Endothelial cell of umbilical vein (primary cell): ENCODE results near the gene ANKLE2. TPM values are rescaled to one million over a fixed set of nuclear protein-coding genes. Genes with fewer than 3 reads are reported as not detected.

ENCODE experiments used
- BruUV-seq: library from RNA; stranded (reverse); fragments of 400-500 nt; replicated peaks from 2 replicates; lab custom pipeline; 2021; lab: Mats Ljungman, UMichigan
- CTCF ChIA-PET: fragments of 300-600, 350-600 bp; sonication (Branson Sonifier 250); formaldehyde crosslinking; loops from one replicate; lab custom pipeline; 2021; ENCODE audit warnings: antibody characterized with exemption, inconsistent platforms; lab: Charles Lee
- POLR2A ChIA-PET: fragments of 300-600, 350-600 bp; sonication (Branson Sonifier 250); formaldehyde crosslinking; loops from one replicate; lab custom pipeline; 2021; ENCODE audit warnings: antibody characterized with exemption, inconsistent platforms; lab: Charles Lee
- DNase-seq: peaks from one replicate; pipeline ENCODE4 v3.0.0-alpha.2; 2011; ENCODE audit warnings: low read depth, low spot score
- FAIRE-seq: peaks from 2 replicates; lab custom pipeline; 2011; peaks lifted over from hg19 to GRCh38; lab: Jason Lieb, UNC
- H2AFZ ChIP-seq: 2 replicates; pipeline ENCODE4 v1.6.0; 2012; ENCODE audit warnings: low read depth, low read length, control low read depth, inconsistent platforms
- H3K27ac ChIP-seq: 2 replicates; pipeline ENCODE4 v1.5.1; 2011; ENCODE audit warnings: low read depth, mild to moderate bottlenecking, control low read depth, low read length, moderate library complexity; ENCODE audit not compliant: insufficient read depth
- H3K27me3 ChIP-seq, 2 experiments: 2 replicates each; pipeline versions ENCODE4 v1.6.0 to v1.6.1; 2011; ENCODE audit warnings: low read length in 2 of 2, mixed read lengths in 1 of 2; ENCODE audit not compliant: control insufficient read depth in 2 of 2, insufficient read depth in 2 of 2
- H3K36me3 ChIP-seq, 2 experiments: 2 replicates in 1 of 2; 3 replicates in 1 of 2; pipeline ENCODE4 v1.5.1; 2011; ENCODE audit warnings: low read length in 2 of 2, mild to moderate bottlenecking in 1 of 2, moderate library complexity in 1 of 2; ENCODE audit not compliant: control insufficient read depth in 2 of 2, insufficient read depth in 2 of 2; ENCODE audit errors: extremely low read depth in 1 of 2
- H3K4me1 ChIP-seq: 3 replicates; pipeline ENCODE4 v1.5.1; 2011; ENCODE audit warnings: mild to moderate bottlenecking, low read length; ENCODE audit not compliant: control insufficient read depth, insufficient read depth; ENCODE audit errors: extremely low read depth
- H3K4me2 ChIP-seq: 2 replicates; pipeline ENCODE4 v1.6.1; 2011; ENCODE audit warnings: low read length, control low read depth, mixed read lengths; ENCODE audit not compliant: insufficient read depth
- H3K4me3 ChIP-seq, 3 experiments: fragments of 200-600 bp in 1 of 3; sonication (generic), shearing (Covaris generic) in 1 of 3; replicated peaks in 1 of 3; 2 replicates each; pipeline ENCODE4 v1.5.1; 2011 to 2016; ENCODE audit warnings: control low read depth in 3 of 3, low read length in 3 of 3, mild to moderate bottlenecking in 2 of 3, inconsistent platforms in 1 of 3, low read depth in 1 of 3, moderate library complexity in 1 of 3; ENCODE audit not compliant: insufficient read depth in 1 of 3
- H3K79me2 ChIP-seq: 2 replicates; pipeline ENCODE4 v1.6.0; 2012; ENCODE audit warnings: low read length, inconsistent platforms; ENCODE audit not compliant: control insufficient read depth, insufficient read depth
- H3K9ac ChIP-seq: replicated peaks from 2 replicates; pipeline ENCODE3; 2011; ENCODE audit warnings: low read length, control low read depth; ENCODE audit not compliant: insufficient read depth; ENCODE audit errors: extremely low read depth
- H3K9me1 ChIP-seq: replicated peaks from 3 replicates; pipeline ENCODE4 v1.6.0; 2011; ENCODE audit warnings: mild to moderate bottlenecking, low read length; ENCODE audit not compliant: control insufficient read depth, insufficient read depth; ENCODE audit errors: extremely low read depth
- H3K9me3 ChIP-seq: replicated peaks from 2 replicates; pipeline ENCODE4 v1.5.1; 2012; ENCODE audit warnings: low read length, inconsistent platforms; ENCODE audit not compliant: control insufficient read depth, insufficient read depth
- H4K20me1 ChIP-seq: replicated peaks from 2 replicates; pipeline ENCODE3; 2011; ENCODE audit warnings: mild to moderate bottlenecking, low read length; ENCODE audit not compliant: control insufficient read depth, insufficient read depth; ENCODE audit errors: extremely low read depth
- EZH2 ChIP-seq: IDR thresholded peaks from 2 replicates; pipeline ENCODE4 v1.6.1; 2012; ENCODE audit warnings: borderline replicate concordance, low read depth, mild to moderate bottlenecking, moderate library complexity, low read length, inconsistent platforms; ENCODE audit not compliant: severe bottlenecking
- FOS ChIP-seq: IDR thresholded peaks from 2 replicates; pipeline ENCODE4 v1.6.1; 2011; ENCODE audit warnings: mild to moderate bottlenecking, low read length, moderate library complexity, borderline replicate concordance; ENCODE audit not compliant: insufficient read depth
- GATA2 ChIP-seq: IDR thresholded peaks from 2 replicates; pipeline ENCODE4 v1.7.0; 2011; ENCODE audit warnings: low read depth, mild to moderate bottlenecking, moderate library complexity, mixed read lengths, low read length; ENCODE audit not compliant: insufficient read length, insufficient read depth
- JUN ChIP-seq: IDR thresholded peaks from 2 replicates; pipeline ENCODE4 v1.6.1; 2011; ENCODE audit warnings: borderline replicate concordance, low read depth; ENCODE audit not compliant: insufficient read length, insufficient read depth
- MYC ChIP-seq: IDR thresholded peaks from one replicate; pipeline ENCODE4 v1.6.1; 2011; ENCODE audit warnings: mild to moderate bottlenecking, low read depth, low read length
- POLR2A ChIP-seq: IDR thresholded peaks from 2 replicates; pipeline ENCODE4 v1.6.1; 2012; ENCODE audit warnings: low read depth, mild to moderate bottlenecking, control low read depth, low read length
- POLR2AphosphoS5 ChIP-seq: IDR thresholded peaks from 2 replicates; pipeline ENCODE4 v1.6.1; 2012; ENCODE audit warnings: low read depth, mild to moderate bottlenecking, control low read depth, low read length, moderate library complexity; ENCODE audit not compliant: insufficient read depth
- dilution Hi-C: fragments of 300-500 bp; cut with MboI; formaldehyde crosslinking; loops from one replicate; pipeline ENCODE4 v1.15.0; 2019; ENCODE audit warnings: low sequenced_read_pairs; ENCODE audit not compliant: extremely low pct_ligation_motif_present
- intact Hi-C: fragments of 100-400 bp; cut with micrococcal nuclease; formaldehyde crosslinking; loops from one replicate; pipeline ENCODE4 v1.10.0; 2022
- polyA plus RNA-seq, 4 experiments: library from polyadenylated mRNA; depleted of rRNA in 3 of 4; stranded (reverse) in 3 of 4; unstranded in 1 of 4; fragments of >200 nt; gene quantifications; 2 replicates each; pipeline versions ENCODE4 v1.2.1 to v1.2.3, GENCODE V29; 2011 to 2012; ENCODE audit warnings: missing spikeins in 1 of 4
- total RNA-seq: library from RNA; stranded (reverse); gene quantifications from 2 replicates; pipeline ENCODE4 v1.2.3, GENCODE V29; 2021
- TF ChIP-seq, protein P1 (sequence below): IDR thresholded peaks from 2 replicates; pipeline ENCODE4 v1.6.1; 2011; ENCODE audit not compliant: insufficient read depth, insufficient read length
- TF ChIP-seq, protein P2 (sequence below), 2 donors: IDR thresholded peaks; 1 replicate in 1 of 2; 2 replicates in 1 of 2; pipeline ENCODE4 v1.5.1; 2011; ENCODE audit warnings: low read length in 2 of 2, mild to moderate bottlenecking in 2 of 2, moderate library complexity in 2 of 2, control low read depth in 1 of 2, inconsistent platforms in 1 of 2, low read depth in 1 of 2; ENCODE audit not compliant: insufficient read depth in 1 of 2; ENCODE audit errors: extremely low read depth in 1 of 2

The ANKLE2 gene
- total and polyA plus RNA-seq, 2 donors (not counting 3 experiments of a cell fraction or from before 2014, with no cell fraction given), result 75.8 to 112 TPM

DNA sequence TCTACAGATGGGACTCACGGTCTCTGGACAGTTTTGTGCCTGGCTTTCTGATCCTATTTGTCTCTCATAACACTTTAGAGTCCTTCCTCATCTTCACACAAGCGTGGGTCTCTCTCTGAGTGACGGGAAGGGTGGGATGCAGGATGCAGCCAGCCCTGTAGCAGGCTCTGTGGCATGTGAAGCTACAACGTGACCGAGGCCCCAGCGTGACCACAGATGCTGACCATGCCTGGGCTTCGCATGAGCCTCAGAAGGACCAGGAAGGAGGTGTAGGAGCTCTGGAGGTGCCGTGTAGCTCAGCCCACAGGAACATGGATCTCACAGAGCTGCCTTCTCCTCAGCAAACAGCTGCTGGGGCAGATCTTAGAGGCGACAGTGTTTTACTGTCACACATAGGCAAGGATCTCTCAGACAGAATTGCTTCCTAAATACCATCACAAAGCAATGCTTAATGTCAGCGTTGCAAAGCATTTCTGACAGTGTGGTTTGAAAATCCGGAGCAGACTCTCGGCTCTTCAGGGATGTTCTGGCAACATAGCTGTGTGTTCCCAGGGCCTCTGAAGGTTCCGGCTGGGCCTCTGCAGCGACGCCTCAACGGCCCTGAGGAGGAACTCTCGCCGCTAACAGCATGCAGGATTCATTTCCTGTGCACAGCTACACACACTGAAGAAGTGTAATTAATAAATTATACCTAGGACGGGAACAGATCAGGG, 21.9 kb downstream of the ANKLE2 start:
- no TSS peak for BruUV-seq
- Histone ChIP-seq H3K79me2 (peaks cover 27% of the 10 kb centered on the region), H3K9me3 (no peaks in the 10 kb centered on the region), H3K9ac (no peak overlapping the region), H3K9me1 (no peaks in the 10 kb centered on the region), H3K36me3 (peaks cover 30 to 61% of the 10 kb centered on the region in 2 experiments), H3K27me3 (no peaks in the 10 kb centered on the region), H3K4me2 (no peak overlapping the region), H3K27ac (no peak overlapping the region), H2AFZ (no peak overlapping the region), H4K20me1 (no peaks in the 10 kb centered on the region), H3K4me3 (no peak overlapping the region), H3K4me1 (no peaks in the 10 kb centered on the region)
- no peak for FAIRE-seq
- no peak for TF ChIP-seq GATA2
- no peak for TF ChIP-seq FOS
- no peak for TF ChIP-seq POLR2AphosphoS5
- intact Hi-C loops, result no loop called here
- dilution Hi-C loops, result no loop called here
- DNase-seq, result no peak
- CTCF ChIA-PET, result no interaction called here
- POLR2A ChIA-PET, result no interaction called here

DNA sequence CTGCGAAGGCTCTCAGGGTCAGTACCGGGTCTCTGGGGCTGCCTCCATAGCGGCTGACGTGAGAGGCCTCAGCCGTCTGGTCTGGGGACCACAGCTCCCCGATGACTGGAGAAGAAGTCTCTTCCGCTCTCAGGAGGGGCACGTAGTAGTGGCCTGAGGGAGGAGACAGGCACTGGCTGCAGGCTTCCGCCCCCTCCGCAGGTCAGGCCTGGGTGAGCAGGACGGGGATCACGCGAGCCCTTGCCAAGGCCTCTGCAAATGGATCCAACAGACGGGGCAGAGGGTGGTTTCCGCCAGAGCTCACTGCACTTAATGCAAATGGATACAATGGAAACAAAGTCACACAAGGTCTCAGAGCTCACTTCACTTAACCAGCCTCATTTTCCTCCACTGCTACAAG, 24.7 kb downstream of the ANKLE2 start:
- ChIA-PET POLR2A (no interaction called here), CTCF (no interaction called here)
- Histone ChIP-seq H3K4me3 (no peak overlapping the region), H3K4me1 (no peaks in the 10 kb centered on the region), H2AFZ (no peak overlapping the region), H3K27me3 (no peaks in the 10 kb centered on the region), H3K9me3 (no peaks in the 10 kb centered on the region), H3K9ac (no peak overlapping the region), H3K27ac (no peak overlapping the region), H3K4me2 (no peak overlapping the region), H4K20me1 (no peaks in the 10 kb centered on the region), H3K36me3 (peaks cover 29 to 66% of the 10 kb centered on the region in 2 experiments), H3K79me2 (peaks cover 8% of the 10 kb centered on the region), H3K9me1 (no peaks in the 10 kb centered on the region)
- no TSS peak for BruUV-seq
- dilution Hi-C loops, result no loop called here
- intact Hi-C loops, result no loop called here
- no peak for FAIRE-seq
- TF ChIP-seq, protein P1, sequence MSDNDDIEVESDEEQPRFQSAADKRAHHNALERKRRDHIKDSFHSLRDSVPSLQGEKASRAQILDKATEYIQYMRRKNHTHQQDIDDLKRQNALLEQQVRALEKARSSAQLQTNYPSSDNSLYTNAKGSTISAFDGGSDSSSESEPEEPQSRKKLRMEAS, result no peak
- TF ChIP-seq EZH2 (no peak), POLR2AphosphoS5 (no peak), JUN (no peak), GATA2 (no peak), FOS (no peak), MYC (no peak), POLR2A (no peak)
- TF ChIP-seq, protein P2, sequence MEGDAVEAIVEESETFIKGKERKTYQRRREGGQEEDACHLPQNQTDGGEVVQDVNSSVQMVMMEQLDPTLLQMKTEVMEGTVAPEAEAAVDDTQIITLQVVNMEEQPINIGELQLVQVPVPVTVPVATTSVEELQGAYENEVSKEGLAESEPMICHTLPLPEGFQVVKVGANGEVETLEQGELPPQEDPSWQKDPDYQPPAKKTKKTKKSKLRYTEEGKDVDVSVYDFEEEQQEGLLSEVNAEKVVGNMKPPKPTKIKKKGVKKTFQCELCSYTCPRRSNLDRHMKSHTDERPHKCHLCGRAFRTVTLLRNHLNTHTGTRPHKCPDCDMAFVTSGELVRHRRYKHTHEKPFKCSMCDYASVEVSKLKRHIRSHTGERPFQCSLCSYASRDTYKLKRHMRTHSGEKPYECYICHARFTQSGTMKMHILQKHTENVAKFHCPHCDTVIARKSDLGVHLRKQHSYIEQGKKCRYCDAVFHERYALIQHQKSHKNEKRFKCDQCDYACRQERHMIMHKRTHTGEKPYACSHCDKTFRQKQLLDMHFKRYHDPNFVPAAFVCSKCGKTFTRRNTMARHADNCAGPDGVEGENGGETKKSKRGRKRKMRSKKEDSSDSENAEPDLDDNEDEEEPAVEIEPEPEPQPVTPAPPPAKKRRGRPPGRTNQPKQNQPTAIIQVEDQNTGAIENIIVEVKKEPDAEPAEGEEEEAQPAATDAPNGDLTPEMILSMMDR (IDR thresholded peaks at IDR 0.05; ENCODE audit: extremely low read depth in 1 of 2, insufficient read depth in 1 of 2, low read depth in 1 of 2, low read length in 2 of 2), result no peak
- no peak for DNase-seq
